ENCODE data around the gene SAYSD1. TPM values are rescaled to one million over a fixed set of nuclear protein-coding genes. Genes with fewer than 3 reads are reported as not detected.

SAYSD1 gene
- total and polyA plus RNA-seq, 9 of the 15 experiments (the other 6 are each of a cell fraction or from before 2014, with no cell fraction given): 3.5 to 19.1 (median 12.4) TPM

DNA sequence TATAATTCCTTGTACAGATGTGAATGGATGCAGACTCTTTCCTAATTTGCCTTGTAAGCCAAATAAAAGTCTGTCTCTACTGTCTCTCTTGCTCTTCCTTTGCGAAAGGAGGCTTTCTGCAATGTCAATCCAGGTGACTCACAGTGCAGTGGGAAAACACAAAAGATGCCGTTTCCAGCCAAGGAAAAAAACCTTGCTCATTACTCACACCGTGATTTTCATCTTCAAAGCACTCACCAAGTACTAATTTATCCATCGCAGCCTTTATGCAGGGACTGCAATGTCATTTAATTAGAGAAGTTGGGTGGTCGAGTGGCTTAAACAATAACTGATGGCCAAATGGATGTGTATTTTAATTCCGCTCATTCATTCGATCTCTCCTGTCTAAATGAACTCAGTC lies 23.8 kb downstream of the SAYSD1 start:
- Histone ChIP-seq H2AFZ (ENCODE audit: low read depth, low read length) (no peak overlapping the region), H3K27ac (ENCODE audit: extremely low read depth, low read depth, low read length) (no peak overlapping the region), H3K9ac (ENCODE audit: insufficient read depth in 1 of 2, low read depth in 2 of 2, low read length in 2 of 2) (no peak overlapping the region), H3K27me3 (ENCODE audit: control insufficient read depth in 2 of 2, insufficient read depth in 2 of 2, low read length in 2 of 2) (peaks cover 33 to 48% of the 10 kb centered on the region in 2 experiments), H3K4me2 (ENCODE audit: insufficient read depth, low read length) (no peak overlapping the region), H3K9me1 (ENCODE audit: control insufficient read depth, insufficient read depth, low read length) (no peaks in the 10 kb centered on the region), H3K4me3 (no peak overlapping the region), H4K20me1 (replicated peaks; ENCODE audit: control insufficient read depth, insufficient read depth, low read length) (peaks cover 4% of the 10 kb centered on the region), H3K9me3 (replicated peaks; ENCODE audit: control insufficient read depth, insufficient read depth, low read depth, low read length) (no peaks in the 10 kb centered on the region), H3K4me1 (replicated peaks in 1 of 2; ENCODE audit: control insufficient read depth in 2 of 2, insufficient read depth in 2 of 2, low read length in 2 of 2) (no peaks in the 10 kb centered on the region; a peak in 1 of 5 replicates), H3K36me3 (ENCODE audit: control insufficient read depth, insufficient read depth, low read length) (no peaks in the 10 kb centered on the region), H3K79me2 (ENCODE audit: control insufficient read depth, insufficient read depth, low read length) (no peaks in the 10 kb centered on the region)
- ChIA-PET CTCF (ENCODE audit: low intra/inter-chr PET ratio) (no interaction called here), POLR2A (no interaction called here)
- intact Hi-C loops (cut with micrococcal nuclease) (no loop called here), in situ Hi-C loops (cut with MboI) (no loop called here)
- DNase-seq (ENCODE audit: extremely low read depth in 1 of 4, low spot score in 3 of 4) (no peak), FAIRE-seq (no peak), ATAC-seq (no peak)
- WGBS (ENCODE audit: insufficient coverage, low coverage, missing lambda C conversion rate): 2% methylated on average over 7 of the region's 7 CpGs
- no TSS peak for BruUV-seq (replicated peaks)
- TF ChIP-seq ESRRA (IDR thresholded peaks at IDR 0.05; ENCODE audit: borderline replicate concordance, low read depth) (no peak), BMI1 (IDR thresholded peaks at IDR 0.05; ENCODE audit: low read length) (0 out of 2 replicates have a peak, but pooled peaks have one; percentile 7), PML (IDR thresholded peaks at IDR 0.05; ENCODE audit: low read length) (no peak)

- Histone ChIP-seq H2AFZ (ENCODE audit: low read depth, low read length) (no peak overlapping the region), H3K27me3 (ENCODE audit: control insufficient read depth in 2 of 2, insufficient read depth in 2 of 2, low read length in 2 of 2) (peaks cover 38 to 60% of the 10 kb centered on the region in 2 experiments), H4K20me1 (replicated peaks; ENCODE audit: control insufficient read depth, insufficient read depth, low read length) (peaks cover 4% of the 10 kb centered on the region), H3K4me2 (ENCODE audit: insufficient read depth, low read length) (no peak overlapping the region), H3K9ac (ENCODE audit: insufficient read depth in 1 of 2, low read depth in 2 of 2, low read length in 2 of 2) (no peak overlapping the region), H3K36me3 (ENCODE audit: control insufficient read depth, insufficient read depth, low read length) (no peaks in the 10 kb centered on the region), H3K4me1 (replicated peaks in 1 of 2; ENCODE audit: control insufficient read depth in 2 of 2, insufficient read depth in 2 of 2, low read length in 2 of 2) (no peaks in the 10 kb centered on the region; a peak in 1 of 5 replicates), H3K4me3 (no peak overlapping the region), H3K9me3 (replicated peaks; ENCODE audit: control insufficient read depth, insufficient read depth, low read depth, low read length) (no peaks in the 10 kb centered on the region), H3K79me2 (ENCODE audit: control insufficient read depth, insufficient read depth, low read length) (no peaks in the 10 kb centered on the region), H3K9me1 (ENCODE audit: control insufficient read depth, insufficient read depth, low read length) (no peaks in the 10 kb centered on the region), H3K27ac (ENCODE audit: extremely low read depth, low read depth, low read length) (no peak overlapping the region)
- ChIA-PET POLR2A (interaction anchor here (0.6 kb wide), 2 partner anchors 543 to 579 kb away, joined by 3 to 4 read pairs; no protein-coding TSS in a partner anchor), CTCF (ENCODE audit: low intra/inter-chr PET ratio) (interaction anchor here (0.6 kb wide), 1 partner anchor 117 kb away, joined by 3 read pairs; no protein-coding TSS in a partner anchor)
- FAIRE-seq (no peak), ATAC-seq (no peak), DNase-seq (ENCODE audit: extremely low read depth in 1 of 4, low spot score in 3 of 4) (no peak)
- 1% methylated on average over 4 of the region's 4 CpGs for WGBS (ENCODE audit: insufficient coverage, low coverage, missing lambda C conversion rate)
- intact Hi-C loops (cut with micrococcal nuclease) (no loop called here), in situ Hi-C loops (cut with MboI) (no loop called here)
- BruUV-seq (replicated peaks): no TSS peak
- peak; percentile 22; the same call in 1 of the 2 replicates for TF ChIP-seq CBFA2T3 (IDR thresholded peaks at IDR 0.05)
- TF ChIP-seq TCF3 (CRISPR knock-in tag; IDR thresholded peaks at IDR 0.05): 0 out of 2 replicates have a peak, but pooled peaks have one; percentile 31
- TF ChIP-seq, protein P1, sequence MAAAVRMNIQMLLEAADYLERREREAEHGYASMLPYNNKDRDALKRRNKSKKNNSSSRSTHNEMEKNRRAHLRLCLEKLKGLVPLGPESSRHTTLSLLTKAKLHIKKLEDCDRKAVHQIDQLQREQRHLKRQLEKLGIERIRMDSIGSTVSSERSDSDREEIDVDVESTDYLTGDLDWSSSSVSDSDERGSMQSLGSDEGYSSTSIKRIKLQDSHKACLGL (CRISPR knock-in tag; IDR thresholded peaks at IDR 0.05; ENCODE audit: borderline replicate concordance, poor library complexity, severe bottlenecking): no peak
- 0 out of 2 replicates have a peak, but pooled peaks have one; percentile 28 for TF ChIP-seq GABPA (tag; conservative IDR thresholded peaks at IDR 0.05; ENCODE audit: low read depth)
- TF ChIP-seq ZNF407 (IDR thresholded peaks at IDR 0.05; ENCODE audit: low read depth): no peak
Measured at GRCh38 chr6:39090036-39090435, 24.9 kb downstream of the SAYSD1 start.
